Fibroblast of lung (primary cell): Measurements from ENCODE around the gene ZNF804A.

ENCODE experiments used
- EZH2 ChIP-seq: IDR thresholded peaks from 2 replicates; pipeline ENCODE4 v1.5.1; 2012; ENCODE audit warnings: low read length, control low read depth, mild to moderate bottlenecking; ENCODE audit errors: missing control alignments
- TF ChIP-seq, protein P1 (sequence below), 2 donors: IDR thresholded peaks in 1 of 2; conservative IDR thresholded peaks in 1 of 2; 1 replicate in 1 of 2; 2 replicates in 1 of 2; pipeline ENCODE4 v1.5.1; 2011 to 2012; ENCODE audit warnings: low read length in 2 of 2, control low read depth in 1 of 2, inconsistent platforms in 1 of 2, low read depth in 1 of 2, mild to moderate bottlenecking in 1 of 2

DNA sequence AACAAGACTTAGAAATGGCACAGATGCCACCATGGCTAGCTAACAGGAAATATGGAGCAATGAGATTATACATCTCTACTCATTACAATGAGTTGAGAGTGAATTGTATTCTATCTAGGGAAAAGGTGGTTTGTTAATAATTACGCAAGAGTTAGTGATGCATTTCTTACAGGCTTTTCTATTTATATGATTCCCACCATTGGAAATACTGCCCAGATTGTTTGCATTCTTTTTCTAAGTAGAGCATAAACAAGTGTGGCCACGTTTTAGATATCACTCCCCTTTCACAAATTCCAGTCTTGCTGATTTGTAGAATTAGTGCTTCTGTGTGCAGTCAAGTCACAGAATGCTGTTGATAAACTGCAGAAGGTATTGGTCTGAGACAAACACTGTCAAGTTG, 56.6 kb downstream of the ZNF804A start:
- TF ChIP-seq, protein P1, sequence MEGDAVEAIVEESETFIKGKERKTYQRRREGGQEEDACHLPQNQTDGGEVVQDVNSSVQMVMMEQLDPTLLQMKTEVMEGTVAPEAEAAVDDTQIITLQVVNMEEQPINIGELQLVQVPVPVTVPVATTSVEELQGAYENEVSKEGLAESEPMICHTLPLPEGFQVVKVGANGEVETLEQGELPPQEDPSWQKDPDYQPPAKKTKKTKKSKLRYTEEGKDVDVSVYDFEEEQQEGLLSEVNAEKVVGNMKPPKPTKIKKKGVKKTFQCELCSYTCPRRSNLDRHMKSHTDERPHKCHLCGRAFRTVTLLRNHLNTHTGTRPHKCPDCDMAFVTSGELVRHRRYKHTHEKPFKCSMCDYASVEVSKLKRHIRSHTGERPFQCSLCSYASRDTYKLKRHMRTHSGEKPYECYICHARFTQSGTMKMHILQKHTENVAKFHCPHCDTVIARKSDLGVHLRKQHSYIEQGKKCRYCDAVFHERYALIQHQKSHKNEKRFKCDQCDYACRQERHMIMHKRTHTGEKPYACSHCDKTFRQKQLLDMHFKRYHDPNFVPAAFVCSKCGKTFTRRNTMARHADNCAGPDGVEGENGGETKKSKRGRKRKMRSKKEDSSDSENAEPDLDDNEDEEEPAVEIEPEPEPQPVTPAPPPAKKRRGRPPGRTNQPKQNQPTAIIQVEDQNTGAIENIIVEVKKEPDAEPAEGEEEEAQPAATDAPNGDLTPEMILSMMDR (conservative IDR thresholded peaks at IDR 0.05 in 1 of 2, IDR thresholded peaks at IDR 0.05 in 1 of 2; ENCODE audit: low read depth in 1 of 2, low read length in 2 of 2): no peak
- no peak for TF ChIP-seq EZH2
